Measurements from ENCODE around the gene SERPINA6.
"Not testable (repeated sequence)": the region's sequence is repeated elsewhere in the genome, so short reads cannot be mapped to it uniquely, and the experiment has no call there.

SERPINA6 gene

DNA sequence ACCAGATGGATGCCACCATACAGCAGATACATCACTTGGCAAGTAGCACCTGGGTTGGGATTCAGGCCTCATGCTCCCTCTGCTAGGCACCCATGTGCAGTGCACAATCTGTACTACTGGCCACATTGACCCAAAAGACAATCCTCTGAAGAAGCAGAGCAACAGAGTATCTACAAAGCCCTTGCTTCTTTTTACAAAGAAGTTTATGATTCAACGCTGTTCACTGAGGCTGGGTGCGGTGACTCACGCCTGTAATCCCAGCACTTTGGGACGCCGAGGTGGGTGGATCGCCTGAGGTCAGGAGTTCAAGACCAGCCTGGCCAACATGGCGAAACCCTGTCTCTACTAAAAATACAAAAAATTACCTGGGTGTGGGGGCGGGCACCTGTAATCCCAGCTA, 31.1 kb upstream of the SERPINA6 start:
- not testable (repeated sequence) for DNase-seq

DNA sequence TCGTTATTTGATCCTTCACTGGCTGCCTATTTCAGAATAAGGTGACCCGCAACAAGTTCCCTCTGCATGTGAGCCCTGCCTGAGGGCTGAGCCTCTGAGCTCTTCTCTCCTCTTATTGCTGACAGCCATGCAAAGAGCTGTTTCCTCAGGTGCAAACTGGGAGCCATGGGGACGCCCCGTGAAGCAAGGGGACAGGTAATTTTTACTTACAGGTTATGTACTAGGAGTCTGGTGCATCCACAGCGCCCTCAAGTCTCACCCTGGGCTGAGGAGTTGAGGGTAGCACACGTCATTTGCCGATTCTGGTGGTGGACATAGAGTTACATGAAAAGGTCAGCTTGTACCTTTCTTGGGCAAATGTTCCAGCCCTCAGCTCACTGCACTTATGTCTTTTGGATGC, 26.1 kb upstream of the SERPINA6 start:
- DNase-seq: no peak

GRCh38 chr14:94348836-94349235, 25.7 kb upstream of the SERPINA6 start:
- no peak for DNase-seq

DNA sequence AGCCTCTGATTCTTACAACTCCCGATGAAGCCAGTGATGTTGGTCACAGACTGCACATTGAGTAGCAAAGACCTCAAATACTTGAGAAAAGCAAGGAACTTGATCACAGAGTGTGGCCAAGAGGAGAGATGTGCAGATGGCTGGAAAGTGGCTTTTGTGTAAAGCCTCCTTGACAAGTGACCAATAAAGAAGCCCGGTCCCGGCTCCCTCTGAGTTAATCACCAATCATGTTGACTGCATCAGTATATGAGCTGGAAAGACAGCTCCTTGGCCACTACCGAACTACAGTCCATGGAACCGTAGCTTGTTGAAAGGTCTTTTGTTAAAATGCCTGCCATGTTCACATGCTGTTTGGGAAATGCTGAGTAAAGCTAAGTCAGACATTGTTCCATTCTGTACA, 23.7 kb upstream of the SERPINA6 start:
- no peak for DNase-seq

DNA sequence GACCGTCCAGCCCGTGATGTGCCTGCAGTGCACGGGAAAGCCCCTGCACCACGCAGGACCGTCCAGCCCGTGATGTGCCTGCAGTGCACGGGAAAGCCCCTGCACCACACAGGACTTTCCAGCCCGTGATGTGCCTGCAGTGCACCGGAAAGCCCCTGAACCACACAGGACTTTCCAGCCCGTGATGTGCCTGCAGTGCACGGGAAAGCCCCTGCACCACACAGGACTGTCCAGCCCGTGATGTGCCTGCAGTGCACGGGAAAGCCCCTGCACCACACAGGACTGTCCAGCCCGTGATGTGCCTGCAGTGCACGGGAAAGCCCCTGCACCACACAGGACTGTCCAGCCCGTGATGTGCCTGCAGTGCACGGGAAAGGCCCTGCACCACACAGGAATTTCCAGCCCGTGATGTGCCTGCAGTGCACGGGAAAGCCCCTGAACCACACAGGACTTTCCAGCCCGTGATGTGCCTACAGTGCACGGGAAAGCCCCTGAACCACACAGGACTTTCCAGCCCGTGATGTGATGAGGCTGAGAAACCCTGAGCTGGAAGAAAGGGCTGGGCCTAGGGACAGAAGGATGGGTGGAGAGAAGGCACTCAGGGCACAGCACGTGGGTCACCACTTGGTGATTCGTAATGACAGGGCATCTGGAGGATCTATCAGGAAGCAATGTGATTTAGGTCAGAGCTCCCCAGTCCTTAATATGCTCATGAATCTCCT, 23.1 kb upstream of the SERPINA6 start:
- not testable (repeated sequence) for DNase-seq

- no peak for DNase-seq
These were observed 22.4 kb upstream of the SERPINA6 start for GRCh38 chr14:94345344-94346064.

DNA sequence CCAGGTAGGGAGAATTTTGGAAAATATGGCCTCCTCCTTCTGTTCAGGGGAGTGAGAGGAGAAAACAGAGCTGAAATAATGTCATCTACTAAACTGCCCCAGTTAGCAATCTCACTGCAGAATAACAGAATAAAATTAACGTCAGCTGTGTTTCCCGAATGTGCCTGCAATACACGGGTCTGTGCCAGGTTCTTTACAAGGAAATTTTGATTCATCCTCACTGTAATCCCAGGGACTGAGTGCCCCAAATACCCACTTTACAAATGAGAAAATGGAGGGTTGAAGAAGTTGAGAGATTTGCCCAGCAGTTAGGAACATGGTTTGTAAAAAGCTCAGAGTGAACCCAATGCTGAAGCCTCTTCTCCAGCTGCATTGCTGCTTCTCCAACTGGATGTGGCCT, 21.3 kb upstream of the SERPINA6 start:
- DNase-seq: no peak

- no peak for DNase-seq
These were observed 20.3 kb upstream of the SERPINA6 start for GRCh38 chr14:94343238-94344005.

DNA sequence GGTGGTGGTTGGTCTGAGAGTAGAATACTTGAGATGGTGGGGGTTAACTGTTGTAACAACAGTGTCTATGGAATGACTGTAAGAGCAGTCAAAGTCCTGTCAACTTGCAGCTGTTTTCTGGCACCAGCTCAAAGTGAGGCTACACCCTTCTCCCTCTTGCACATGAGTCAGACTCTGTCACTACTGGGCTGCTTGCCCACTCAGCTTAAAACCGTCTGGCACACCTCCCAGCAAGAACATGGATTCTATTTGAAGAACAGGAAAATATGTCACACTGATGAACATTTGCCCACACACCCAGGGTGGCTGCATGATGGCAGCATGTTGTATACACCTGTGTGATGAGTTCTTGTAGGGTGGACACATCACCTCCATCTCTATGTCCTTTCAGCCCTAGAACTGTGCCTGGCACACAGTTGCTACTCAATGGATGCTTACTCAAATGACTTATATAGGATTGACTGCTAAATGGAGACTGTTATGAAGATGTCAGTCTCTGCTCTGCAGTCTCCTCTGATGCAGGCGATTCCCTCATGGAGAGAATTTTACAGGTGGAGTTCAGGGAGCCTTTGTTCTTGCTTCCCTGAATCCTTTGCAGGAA, 19.3 kb upstream of the SERPINA6 start:
- no peak for DNase-seq

DNA sequence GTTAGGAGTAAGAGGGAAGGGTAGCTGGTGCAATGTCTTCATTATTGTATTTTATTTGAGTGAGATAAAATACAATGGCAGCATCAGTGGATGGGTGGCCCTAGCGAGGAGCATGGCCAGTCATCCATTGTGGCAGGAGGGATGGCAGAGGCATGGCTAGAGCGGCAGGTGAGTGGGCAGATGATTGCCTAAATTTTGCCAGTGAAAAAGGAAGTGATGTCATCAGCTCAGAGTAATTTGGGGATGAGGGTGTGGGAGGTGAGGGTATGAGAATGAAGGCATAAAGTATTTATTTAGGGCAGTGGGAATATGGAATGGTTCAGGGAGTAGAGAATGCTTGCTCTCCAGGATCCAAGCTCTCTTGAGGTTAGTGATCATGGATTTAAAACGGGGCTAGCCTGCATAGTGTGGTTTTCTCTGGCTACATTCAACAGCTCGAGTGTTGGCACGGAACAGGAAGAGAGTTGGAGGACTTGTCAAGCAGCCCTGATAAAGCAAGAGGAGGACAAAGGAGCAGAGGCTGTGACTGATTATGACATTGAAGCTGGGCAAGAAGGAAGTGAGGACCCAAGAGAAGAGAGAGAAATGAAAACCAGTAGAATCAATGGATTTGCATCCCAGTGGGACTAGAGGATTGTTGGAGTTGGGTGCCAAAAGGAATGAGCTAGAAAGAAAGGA, 18.7 kb upstream of the SERPINA6 start:
- DNase-seq: no peak

DNA sequence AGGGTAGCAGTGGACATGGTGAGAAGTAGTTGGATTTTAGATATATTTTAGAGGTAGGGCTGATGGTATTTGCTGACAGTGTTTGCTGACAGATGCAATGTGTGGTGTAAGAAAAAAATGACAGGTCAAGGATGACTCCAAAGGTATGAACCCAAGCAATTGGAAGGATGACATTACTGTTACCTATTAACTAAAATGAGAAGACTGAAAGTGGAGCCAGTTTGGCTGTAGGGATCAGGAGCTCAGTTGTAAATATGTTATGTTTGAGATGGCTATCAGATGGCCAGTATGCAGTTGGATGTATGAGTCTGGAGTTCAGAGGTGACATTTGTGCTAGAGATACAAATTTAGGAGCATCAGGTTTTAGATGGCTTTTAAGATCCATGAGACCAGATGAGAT, 17.4 kb upstream of the SERPINA6 start:
- DNase-seq: no peak

- no peak for DNase-seq
These were observed 14.9 kb upstream of the SERPINA6 start for GRCh38 chr14:94338023-94338422.

GRCh38 chr14:94337274-94337673, 14.1 kb upstream of the SERPINA6 start:
- DNase-seq: no peak

- DNase-seq: no peak
These were observed 11.7 kb upstream of the SERPINA6 start for GRCh38 chr14:94334872-94335271.

DNA sequence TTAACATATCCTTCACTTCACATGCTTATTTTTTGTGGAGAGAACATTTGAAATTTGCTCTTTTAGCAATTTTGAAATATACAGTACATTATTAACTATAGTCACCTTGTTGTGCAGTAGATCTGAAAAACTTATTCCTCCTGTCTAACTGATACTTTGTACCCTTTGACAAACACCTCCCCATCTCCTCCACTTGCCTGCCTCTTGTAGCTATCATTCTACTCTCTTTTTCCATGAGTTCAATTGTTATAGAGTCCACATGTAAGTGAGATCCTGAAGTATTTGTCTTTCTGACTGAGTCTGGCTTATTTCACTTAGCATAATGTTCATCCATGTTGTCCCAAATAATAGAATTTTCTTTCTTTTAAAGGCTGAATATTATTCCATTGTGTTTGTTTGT, 9.5 kb upstream of the SERPINA6 start:
- DNase-seq: no peak

GRCh38 chr14:94332063-94332583, 9.0 kb upstream of the SERPINA6 start:
- no peak for DNase-seq

GRCh38 chr14:94331462-94331861, 8.3 kb upstream of the SERPINA6 start:
- DNase-seq: no peak

- DNase-seq: no peak
These were observed 7.7 kb upstream of the SERPINA6 start for GRCh38 chr14:94330857-94331256.

GRCh38 chr14:94330432-94330831, 7.3 kb upstream of the SERPINA6 start:
- DNase-seq: no peak

DNA sequence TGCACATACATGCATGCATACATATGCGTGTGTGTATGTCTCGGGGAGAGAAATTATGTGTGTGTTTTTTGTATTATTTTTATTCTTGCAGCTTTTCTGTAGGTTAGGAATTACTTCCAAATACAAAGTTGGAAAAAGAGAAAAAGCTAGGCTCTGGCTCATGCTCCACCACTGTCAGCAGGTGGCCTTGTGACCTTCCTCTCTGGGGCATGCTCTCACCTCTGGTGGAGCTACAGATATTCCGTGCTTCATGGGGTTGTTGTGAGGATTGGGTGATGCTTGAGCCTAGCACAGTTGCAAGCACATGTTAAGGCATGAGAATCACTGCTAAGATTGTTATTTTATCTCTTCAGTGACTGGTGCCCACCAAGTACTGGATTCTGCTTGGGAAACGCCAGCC, 6.7 kb upstream of the SERPINA6 start:
- DNase-seq: no peak

DNA sequence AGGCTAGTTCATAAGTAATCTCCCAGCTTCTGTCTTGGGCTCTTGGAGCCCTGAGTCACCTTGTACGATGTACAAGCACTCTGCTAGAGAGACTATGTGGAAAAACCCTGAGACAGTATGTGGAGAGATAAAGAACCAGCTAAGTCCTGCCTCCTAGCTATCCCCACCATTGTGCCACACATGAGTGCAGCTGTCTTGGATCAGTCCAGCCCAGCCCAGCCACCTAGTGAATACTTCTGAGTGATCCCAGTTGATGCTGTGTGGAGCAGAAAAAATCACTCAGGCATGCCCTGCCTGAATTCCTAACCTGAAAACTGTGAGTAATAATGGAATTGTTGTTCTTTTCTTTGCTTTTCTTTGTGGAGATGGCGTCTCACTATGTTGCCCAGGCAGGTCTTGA, 5.1 kb upstream of the SERPINA6 start:
- DNase-seq: no peak

Measured in effector CD8-positive, alpha-beta T cell (primary cell).